HG03045 (cell line): ENCODE measurements around the gene MARCHF9.

Experiments
- ATAC-seq: cut with Tn5 transposase; IDR thresholded peaks from one replicate; pipeline ENCODE4 v1.9.1; 2021; ENCODE audit warnings: mild to moderate bottlenecking, moderate library complexity; ENCODE audit not compliant: unreplicated experiment

Gene MARCHF9

DNA sequence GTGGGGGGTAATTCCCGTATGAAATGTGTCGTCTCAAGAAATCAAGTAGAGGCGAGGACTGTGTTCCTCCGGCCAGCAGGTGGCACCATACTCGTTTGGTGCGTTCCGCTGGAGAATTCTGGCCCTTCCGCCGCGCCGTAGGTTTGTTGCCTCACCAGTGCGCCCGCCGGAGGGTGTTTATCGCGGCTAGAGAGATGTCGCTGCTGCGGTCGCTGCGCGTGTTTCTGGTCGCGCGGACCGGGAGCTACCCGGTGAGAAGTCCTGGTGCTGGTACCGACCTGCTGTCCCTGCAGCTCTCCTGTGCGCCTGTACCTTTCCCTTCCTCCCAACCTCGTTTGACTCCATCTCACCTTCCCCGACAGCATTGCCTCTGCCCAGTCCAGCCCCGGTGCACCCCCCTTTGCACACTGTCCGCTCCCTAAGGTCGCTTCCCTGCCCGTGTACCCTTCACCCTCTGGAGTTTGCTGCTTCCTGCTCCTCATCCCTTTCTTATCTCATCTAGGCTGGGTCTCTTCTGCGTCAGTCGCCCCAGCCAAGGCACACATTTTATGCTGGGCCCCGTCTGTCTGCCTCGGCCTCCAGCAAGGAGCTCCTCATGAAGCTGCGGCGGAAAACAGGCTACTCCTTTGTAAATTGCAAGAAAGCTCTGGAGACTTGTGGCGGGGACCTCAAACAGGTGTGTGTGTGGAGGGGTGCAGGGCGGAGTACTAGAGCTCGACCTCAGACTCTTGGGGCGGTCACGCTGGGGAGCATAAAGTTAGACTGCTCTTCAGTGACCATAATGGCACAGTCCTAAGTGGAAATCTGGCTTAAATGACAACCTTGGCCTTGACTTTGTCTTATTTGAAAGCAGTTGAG is 27.9 kb downstream of the MARCHF9 start, which contains the start of gene TSFM:
Gene TSFM (plus strand): TSS at position 180 of the 858 bp plus-strand sequence. CDS start 15 bp downstream, at position 195.
- peak; percentile 91 for ATAC-seq

- no peak for ATAC-seq
Observed at GRCh38 chr12:57783466-57783801, 28.5 kb downstream of the MARCHF9 start.

- ATAC-seq: no peak
Observed at GRCh38 chr12:57783861-57784260, 29.0 kb downstream of the MARCHF9 start.

DNA sequence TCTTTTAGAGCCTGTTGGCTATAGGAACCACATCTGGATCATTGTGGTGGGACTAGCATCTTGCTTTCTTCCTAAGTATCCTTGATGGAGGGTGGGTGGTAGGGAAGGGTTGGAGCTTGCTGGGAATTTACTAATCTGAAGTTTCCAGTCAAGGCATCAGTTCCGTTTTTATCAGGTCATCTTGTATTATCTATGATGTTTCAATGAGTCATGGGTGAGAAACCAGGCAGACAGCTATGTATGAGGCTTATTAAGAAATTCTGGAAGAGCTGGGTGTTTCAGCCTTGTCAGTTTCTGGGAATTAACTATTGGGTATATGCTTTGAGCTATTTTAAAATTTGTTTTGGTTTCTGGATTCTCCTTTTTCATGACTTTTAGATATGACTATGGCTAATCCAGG is 39.0 kb downstream of the MARCHF9 start:
- no peak for ATAC-seq

GRCh38 chr12:57795354-57795753 is 40.5 kb downstream of the MARCHF9 start:
- ATAC-seq: no peak

- ATAC-seq: no peak
Observed at GRCh38 chr12:57796996-57797395, 42.1 kb downstream of the MARCHF9 start.

DNA sequence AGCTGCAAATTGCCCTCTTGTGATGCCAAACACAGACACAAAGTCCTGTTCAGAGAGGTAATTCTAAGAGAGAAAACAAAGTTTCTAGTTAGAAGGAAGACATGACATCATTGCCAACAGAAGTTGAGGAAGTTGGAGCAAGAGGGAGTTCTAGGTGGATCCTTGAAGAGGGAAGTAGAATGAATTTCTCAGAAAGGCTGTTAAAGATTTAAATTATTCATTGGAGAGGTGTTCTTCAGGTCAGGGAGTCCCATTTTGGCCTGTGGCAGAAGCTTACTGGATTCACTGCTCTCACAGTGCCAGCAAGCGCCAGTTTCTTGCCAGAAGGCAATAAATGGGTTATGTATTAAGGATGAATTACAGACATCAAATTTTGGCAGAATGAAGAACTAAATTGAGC is 43.0 kb downstream of the MARCHF9 start:
- ATAC-seq: no peak

DNA sequence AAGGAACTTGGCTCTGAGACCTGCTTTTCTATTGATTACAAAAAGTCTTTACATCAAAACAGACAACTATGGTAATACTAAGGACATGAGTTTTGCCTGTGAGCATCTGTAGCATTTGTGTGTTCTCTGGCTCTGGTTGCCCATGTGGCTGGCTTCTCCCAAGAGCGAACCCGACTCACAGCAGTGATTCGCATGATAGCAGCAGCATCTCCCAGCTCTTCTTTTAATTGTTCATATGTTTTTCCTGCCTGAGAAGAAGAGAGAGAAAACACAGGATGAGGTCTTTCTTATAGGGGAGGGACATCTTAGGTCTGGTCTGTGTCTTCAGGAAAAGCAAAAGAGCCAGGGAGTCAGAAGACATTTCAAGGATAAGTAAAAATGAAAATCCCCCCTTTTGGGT is 46.1 kb downstream of the MARCHF9 start:
- no peak for ATAC-seq

GRCh38 chr12:57802607-57803006 is 47.7 kb downstream of the MARCHF9 start:
- ATAC-seq: no peak

- no peak for ATAC-seq
Observed at GRCh38 chr12:57803319-57803893, 48.5 kb downstream of the MARCHF9 start.

GRCh38 chr12:57806677-57807076 is 51.8 kb downstream of the MARCHF9 start:
- ATAC-seq: no peak

- ATAC-seq: no peak
Observed at GRCh38 chr12:57807285-57807684, 52.4 kb downstream of the MARCHF9 start.

GRCh38 chr12:57808351-57808750 is 53.4 kb downstream of the MARCHF9 start:
- ATAC-seq: no peak

- ATAC-seq: no peak
Observed at GRCh38 chr12:57809425-57809824, 54.5 kb downstream of the MARCHF9 start.
